ENCODE measurements around the gene NRARP. TPM values are rescaled to one million over a fixed set of nuclear protein-coding genes. Genes with fewer than 3 reads are reported as not detected.

Gene NRARP
- total RNA-seq, 1 donor from 2014 or later = 51.7 TPM

DNA sequence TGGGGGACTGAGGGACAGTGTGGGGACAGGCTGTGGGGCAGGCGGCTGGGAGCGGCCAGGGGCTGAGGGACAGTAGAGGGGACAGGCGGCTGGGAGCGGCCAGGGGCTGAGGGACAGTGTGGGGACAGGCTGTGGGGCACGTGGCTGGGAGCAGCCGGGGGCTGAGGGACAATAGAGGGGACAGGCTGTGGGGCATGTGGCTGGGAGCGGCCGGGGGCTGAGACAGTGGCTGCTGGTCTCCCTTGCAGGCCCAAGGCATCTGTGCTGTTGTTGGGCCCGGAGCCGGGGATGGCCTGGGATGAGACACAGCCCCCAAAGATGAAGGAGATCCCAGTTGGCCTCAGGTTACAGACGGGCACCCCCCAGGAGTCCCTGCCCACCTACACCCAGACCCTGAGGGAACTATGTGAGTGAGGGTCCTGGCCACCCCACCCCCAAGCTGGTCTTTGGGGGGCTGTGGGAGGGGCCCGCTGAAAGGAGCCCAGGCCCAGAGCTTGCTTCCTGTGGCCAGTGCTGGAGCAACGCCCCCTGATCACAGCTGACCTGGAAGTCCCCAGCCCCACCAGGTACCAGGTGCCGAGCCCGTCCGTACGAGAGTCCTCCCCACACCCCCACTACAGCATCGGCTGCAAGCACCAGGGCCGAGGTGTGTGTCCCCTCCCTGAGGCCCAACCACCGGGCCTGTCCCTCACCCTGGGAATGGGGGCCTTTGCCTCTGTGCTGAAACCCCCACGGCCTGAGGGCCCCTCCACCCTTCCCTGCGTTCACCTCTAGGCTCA, 50.4 kb downstream of the NRARP start:
- intact Hi-C loops (cut with DNase I) = no loop called here
- no peaks in the 10 kb centered on the region for H3K9me3 ChIP-seq
- TF ChIP-seq, protein P1, sequence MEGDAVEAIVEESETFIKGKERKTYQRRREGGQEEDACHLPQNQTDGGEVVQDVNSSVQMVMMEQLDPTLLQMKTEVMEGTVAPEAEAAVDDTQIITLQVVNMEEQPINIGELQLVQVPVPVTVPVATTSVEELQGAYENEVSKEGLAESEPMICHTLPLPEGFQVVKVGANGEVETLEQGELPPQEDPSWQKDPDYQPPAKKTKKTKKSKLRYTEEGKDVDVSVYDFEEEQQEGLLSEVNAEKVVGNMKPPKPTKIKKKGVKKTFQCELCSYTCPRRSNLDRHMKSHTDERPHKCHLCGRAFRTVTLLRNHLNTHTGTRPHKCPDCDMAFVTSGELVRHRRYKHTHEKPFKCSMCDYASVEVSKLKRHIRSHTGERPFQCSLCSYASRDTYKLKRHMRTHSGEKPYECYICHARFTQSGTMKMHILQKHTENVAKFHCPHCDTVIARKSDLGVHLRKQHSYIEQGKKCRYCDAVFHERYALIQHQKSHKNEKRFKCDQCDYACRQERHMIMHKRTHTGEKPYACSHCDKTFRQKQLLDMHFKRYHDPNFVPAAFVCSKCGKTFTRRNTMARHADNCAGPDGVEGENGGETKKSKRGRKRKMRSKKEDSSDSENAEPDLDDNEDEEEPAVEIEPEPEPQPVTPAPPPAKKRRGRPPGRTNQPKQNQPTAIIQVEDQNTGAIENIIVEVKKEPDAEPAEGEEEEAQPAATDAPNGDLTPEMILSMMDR (IDR thresholded peaks at IDR 0.05) = no peak

DNA sequence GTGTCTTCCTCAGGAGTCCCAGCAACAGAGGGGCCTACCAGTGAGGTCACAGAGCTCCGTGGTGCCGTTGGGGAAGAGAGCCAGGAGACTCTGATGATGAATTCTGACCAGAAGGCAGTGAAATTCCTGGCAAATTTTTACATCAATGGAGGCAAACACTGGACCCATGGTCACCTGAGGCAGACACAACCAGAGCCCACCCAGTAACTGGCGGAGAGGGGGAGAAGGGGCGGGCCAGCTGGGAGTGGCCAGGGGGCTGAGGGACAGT, 50.9 kb downstream of the NRARP start, which contains the start of gene STPG3:
Gene STPG3, plus strand, starts transcription at position 93 of the 268 bp plus-strand sequence. Its CDS starts 1 bp downstream, at position 94.
- no peak within 1 kb of the TSS for H3K27ac ChIP-seq
- no peaks in the 10 kb centered on the region for H3K9me3 ChIP-seq
- H3K4me1 ChIP-seq = peaks cover 6 to 11% of the 10 kb centered on the region in 2 donors
- no peaks in the 10 kb centered on the region for H3K36me3 ChIP-seq
- TF ChIP-seq, protein P1 (IDR thresholded peaks at IDR 0.05) = no peak
- intact Hi-C loops (cut with DNase I) = no loop called here
- no peaks in the 10 kb centered on the region for H3K27me3 ChIP-seq
- no peak for DNase-seq (ENCODE audit: low spot score in 2 of 2)
- H3K4me3 ChIP-seq = no peak within 1 kb of the TSS

More for the DNA sequence above, 50.4 kb downstream of the NRARP start:
- no peak overlapping the region for H3K27ac ChIP-seq
- peaks cover 0 to 3% of the 10 kb centered on the region in 2 donors for H3K36me3 ChIP-seq
- H3K27me3 ChIP-seq = no peaks in the 10 kb centered on the region
- DNase-seq (ENCODE audit: low spot score in 2 of 2) = no peak
- no peak overlapping the region for H3K4me3 ChIP-seq
- H3K4me1 ChIP-seq = peaks cover 10 to 17% of the 10 kb centered on the region in 2 donors

DNA sequence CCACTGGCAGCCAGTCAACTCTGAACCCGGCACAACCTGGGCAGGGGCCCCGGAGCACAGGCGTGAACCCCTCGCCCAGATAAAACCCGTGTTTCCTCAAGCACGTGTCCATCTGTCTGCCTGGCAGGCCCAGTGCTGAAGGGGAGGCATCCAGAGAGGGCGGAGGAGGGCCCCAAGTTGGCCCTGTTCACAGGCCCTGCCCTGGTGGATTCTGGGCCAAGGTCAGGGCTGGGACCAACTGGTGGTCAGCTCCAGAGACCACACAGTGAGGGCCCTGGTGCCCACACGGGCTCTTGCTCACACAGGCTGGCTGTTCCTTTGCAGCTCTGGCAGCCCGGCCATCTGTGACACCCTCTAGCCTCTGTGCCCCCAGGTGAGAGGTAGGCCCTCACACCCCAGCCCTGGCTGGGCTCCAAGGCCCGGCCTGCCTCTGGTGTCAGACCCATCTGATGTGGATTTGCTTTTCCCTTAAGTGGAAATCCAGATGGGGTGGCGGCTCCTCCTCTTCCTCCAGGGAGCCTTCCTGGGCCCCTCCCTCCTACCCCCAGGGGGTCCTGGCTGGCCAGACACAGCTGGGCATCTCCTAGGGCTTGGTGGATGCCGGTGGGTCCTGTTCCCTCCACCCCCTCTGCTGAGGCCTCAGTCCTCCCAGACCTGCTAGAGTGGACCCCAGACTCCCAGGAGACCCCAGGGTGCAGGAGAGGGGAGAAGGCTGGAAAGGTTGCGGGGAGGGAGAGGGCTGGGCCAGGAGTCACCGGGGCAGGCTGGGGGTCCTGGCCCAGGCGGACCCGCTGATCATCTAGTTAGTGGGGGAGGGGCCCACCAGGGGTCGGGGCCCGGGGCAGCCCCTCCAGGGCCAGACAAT, 51.5 kb downstream of the NRARP start:
- Histone ChIP-seq H3K36me3 (no peaks in the 10 kb centered on the region), H3K4me1 (peaks cover 3 to 7% of the 10 kb centered on the region in 2 donors), H3K9me3 (no peaks in the 10 kb centered on the region), H3K27ac (no peak overlapping the region), H3K27me3 (no peaks in the 10 kb centered on the region), H3K4me3 (no peak overlapping the region)
- TF ChIP-seq, protein P1 (IDR thresholded peaks at IDR 0.05) = no peak
- DNase-seq (ENCODE audit: low spot score in 2 of 2) = no peak
- intact Hi-C loops (cut with DNase I) = no loop called here

Other genes starting within 250 kb of the NRARP start
- gene ENTPD2, start 248.2 kb downstream of the NRARP start, total RNA-seq = not detected
- gene SAPCD2, start 231.7 kb downstream of the NRARP start, total RNA-seq = 8.7 TPM
- gene UAP1L1, start 224.8 kb downstream of the NRARP start, total RNA-seq = 17.1 TPM
- gene MAN1B1, start 215.3 kb downstream of the NRARP start, total RNA-seq = 85.3 TPM
- 176 TPM for gene DPP7, start 187.5 kb downstream of the NRARP start, total RNA-seq
- gene GRIN1, start 163.1 kb downstream of the NRARP start, total RNA-seq = not detected
- gene LRRC26, start 132.2 kb downstream of the NRARP start, total RNA-seq = not detected
- not detected for gene TMEM210, start 130.2 kb downstream of the NRARP start, total RNA-seq
- 24.1 TPM for gene ANAPC2, start 113.7 kb downstream of the NRARP start, total RNA-seq
- gene SSNA1, start 113.6 kb downstream of the NRARP start, total RNA-seq = 123 TPM
- 2.8 TPM for gene TPRN, start 101.5 kb downstream of the NRARP start, total RNA-seq
- 24.3 TPM for gene TMEM203, start 96.6 kb downstream of the NRARP start, total RNA-seq
- 27.0 TPM for gene NDOR1, start 96.6 kb downstream of the NRARP start, total RNA-seq
- 6.7 TPM for gene RNF208, start 80.0 kb downstream of the NRARP start, total RNA-seq
- gene CYSRT1, start 77.1 kb downstream of the NRARP start, total RNA-seq = not detected
- not detected for gene RNF224, start 74.8 kb downstream of the NRARP start, total RNA-seq
- gene SLC34A3, start 71.4 kb downstream of the NRARP start, total RNA-seq = not detected
- 403 TPM for gene TUBB4B, start 61.0 kb downstream of the NRARP start, total RNA-seq
- gene STPG3, start 51.0 kb downstream of the NRARP start, total RNA-seq = not detected
- 71.7 TPM for gene NELFB, start 46.9 kb downstream of the NRARP start, total RNA-seq
- 38.3 TPM for gene TOR4A, start 24.5 kb downstream of the NRARP start, total RNA-seq
- gene EXD3, start 120.9 kb upstream of the NRARP start, total RNA-seq = 16.7 TPM
- 6.9 TPM for gene NOXA1, start 121.1 kb upstream of the NRARP start, total RNA-seq
- gene ENTPD8, start 139.1 kb upstream of the NRARP start, total RNA-seq = not detected
- 231 TPM for gene NSMF, start 157.1 kb upstream of the NRARP start, total RNA-seq
- gene PNPLA7, start 248.1 kb upstream of the NRARP start, total RNA-seq = 13.5 TPM
- 121 TPM for gene MRPL41, start 249.6 kb upstream of the NRARP start, total RNA-seq

Measured in ascending aorta (tissue), 2 donors.